Stimulated activated CD8-positive, alpha-beta memory T cell treated with anti-CD3 and anti-CD28 coated beads, Interleukin-2, amount 100 ng/mL, for 48 hours (primary cell): Measurements from ENCODE around the gene TMEM121.

Experiments
- DNase-seq, 2 donors: peaks; one replicate each; pipeline ENCODE4 v3.0.0-alpha.2; 2020; ENCODE audit warnings: low read depth in 2 of 2

TMEM121 gene

DNA sequence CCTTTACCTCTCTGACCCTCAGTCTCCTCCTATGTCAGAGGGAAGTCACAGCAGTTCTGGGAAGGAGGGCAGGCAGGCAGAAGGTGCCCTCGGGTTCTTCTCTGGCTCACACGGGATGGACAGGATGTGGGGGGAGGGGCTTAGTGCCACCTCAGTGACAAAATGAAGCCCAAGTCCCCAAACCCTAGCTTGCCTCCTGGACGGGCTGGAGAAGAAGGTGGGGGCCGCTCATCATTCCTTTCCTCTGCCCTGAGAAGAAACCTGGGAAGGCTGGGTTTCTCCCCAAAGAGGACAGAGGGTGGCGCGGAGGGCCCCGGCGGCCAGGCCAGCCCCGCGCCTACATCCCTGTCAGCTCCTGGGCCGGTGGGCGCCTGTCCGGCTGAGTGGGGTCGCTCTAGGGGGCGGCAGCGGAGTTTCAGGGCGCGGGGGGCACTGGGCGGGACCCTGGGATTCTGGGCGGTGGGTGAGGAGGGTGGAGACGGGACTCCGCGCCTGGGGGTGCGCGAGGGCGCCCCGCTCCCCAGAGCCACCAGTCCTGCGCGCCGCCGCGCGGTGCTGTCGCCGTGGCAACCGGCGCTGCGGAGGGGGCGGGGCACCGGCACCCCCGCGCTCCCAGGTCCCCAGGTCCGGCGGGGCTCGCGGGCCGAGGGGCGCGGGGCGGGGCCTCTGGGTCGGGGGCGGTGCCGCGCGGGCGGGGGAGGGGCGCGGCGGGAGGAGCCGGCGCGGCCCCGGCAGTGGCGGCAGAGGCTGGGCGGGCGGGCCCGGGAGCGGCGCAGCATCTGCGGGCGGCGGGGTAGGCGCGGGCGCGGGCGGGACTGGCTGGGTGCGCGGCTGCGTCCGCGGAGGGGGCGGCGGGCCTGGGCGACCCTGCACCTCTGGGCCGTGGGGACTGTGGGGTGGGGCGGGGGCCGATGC lies at the start of gene TMEM121:
Gene TMEM121, plus strand, starts transcription at position 723 of the 915 bp plus-strand sequence. CDS start 2,252 bp downstream, outside the sequence.
- no peak for DNase-seq

DNA sequence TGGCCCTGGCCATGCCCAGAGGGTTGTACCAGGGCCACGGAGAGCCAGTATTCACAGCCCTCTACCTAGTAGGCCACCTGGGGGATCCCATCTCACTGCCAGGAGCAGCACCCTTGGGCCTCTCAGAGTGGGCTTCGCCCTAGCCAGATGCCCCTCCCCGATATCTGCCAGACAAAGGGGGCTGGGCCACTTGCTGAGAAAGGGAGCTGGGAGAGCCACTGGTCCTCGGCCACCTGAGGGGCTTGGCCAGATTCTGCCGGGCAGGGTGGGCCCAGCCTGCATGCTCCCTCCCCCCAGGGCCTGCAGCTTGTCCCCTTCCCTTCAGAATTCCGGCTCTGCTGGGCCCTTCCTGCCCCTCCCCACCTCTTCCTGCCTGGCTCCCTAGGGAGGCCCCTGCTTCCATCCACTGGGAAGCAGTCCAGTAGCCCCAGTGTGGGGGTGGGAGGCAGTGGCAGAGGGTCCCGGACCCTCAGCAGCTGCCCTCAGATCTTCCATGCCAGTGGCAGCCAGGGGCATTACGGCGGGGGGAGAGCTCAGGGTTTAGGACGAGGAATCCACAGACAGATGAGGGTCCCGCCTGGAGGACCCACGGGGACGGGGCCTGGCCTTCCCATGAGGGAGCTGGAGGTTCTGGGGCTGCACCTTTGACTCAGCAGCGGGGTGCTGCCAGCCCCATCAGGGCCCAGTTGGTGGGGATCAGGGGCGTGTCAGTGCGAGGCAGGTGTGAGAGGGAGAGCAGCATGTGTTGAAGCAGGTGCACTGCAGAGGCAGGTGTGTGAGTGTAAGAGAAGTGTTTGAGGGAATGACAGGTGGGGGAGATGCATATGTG lies 49.3 kb upstream of the TMEM121 start:
- DNase-seq, result no peak

DNA sequence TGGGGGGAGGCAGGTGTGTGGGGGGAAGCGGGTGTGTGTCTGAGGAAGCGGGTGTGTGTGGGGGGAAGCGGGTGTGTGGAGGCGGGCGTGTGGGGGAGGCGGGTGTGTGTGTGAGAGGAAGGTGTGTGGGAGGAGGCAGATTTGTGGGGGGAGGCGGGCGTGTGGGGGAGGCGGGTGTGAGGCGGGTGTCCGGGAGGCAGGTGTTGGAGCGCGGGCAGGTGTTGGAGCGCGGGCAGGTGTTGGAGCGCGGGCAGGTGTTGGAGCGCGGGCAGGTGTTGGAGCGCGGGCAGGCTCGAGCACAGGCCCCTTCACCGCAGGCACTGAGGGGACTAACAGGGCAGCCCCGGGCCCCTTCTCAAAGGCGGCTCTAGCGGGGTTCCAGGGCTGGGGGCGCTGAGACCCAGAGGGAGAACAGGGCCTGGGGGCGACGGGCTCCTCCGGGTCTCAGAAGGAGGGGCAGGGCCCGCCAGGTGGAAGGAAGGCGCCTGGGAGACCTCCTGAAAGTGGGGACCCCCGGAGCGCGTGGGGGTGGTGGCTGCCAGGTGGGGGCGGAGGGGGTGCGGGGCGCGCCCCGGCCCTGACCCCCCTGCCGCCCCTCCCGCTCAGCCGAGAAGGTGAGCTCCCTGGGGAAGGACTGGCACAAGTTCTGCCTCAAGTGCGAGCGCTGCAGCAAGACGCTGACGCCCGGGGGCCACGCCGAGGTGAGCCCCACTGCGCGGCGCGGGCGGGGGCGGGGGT lies 48.6 kb upstream of the TMEM121 start:
- DNase-seq, result no peak

GRCh38 chr14:105478398-105479251 lies 47.8 kb upstream of the TMEM121 start:
- no peak for DNase-seq

- no peak for DNase-seq
Measured at GRCh38 chr14:105479431-105480158, 46.8 kb upstream of the TMEM121 start.

- no peak for DNase-seq
Measured at GRCh38 chr14:105480199-105480746, 46.1 kb upstream of the TMEM121 start.

DNA sequence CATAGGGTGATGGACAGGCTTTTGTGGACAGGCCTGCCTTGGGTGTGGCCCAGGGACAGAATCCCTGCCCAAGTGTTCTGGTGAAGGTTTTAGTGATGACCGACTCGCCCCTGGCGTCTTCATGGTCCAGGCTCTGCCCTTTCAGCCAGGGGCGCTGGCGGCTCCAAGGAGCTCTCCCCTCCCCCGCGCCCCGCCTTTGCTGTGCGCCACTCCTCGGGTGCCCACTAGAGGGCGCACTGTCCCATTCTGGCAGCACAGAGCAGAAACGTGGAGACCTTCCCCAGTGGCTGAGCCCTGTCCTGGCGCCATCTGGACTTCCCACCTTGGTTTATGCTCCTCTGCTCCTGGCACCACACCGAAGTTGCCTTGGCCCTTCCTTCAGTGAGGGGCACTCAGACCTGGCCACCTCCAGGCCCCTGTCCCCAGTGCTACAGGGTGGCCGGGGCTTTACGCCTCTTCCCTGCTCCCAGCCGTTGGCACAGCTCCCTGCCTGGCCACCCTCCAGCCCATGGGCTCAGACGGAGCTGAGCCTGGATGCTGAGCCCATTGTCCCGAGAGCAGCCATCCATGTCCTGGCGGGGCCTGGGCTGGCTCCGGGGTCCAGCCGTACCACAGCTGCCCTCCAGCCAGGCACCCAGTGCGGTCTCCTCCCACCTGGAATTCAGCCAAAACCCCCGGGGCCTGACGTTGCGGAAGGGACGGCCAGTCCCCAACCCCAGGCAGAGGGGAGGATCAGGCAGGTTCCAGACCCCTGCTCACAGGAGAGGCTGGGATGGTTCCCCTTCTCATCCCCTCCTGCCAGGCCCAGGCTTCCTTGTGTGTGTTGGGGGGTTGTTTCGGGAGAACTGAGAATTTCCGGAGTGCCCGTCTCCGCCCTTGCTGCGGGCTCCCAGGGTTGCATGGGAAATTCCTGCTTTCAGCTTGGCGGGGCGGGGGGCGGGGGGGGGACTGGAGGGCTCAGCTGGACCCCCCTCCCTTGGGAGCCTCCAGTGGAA lies 45.3 kb upstream of the TMEM121 start:
- DNase-seq, result peak; percentile 83 to 89

- DNase-seq, result peak; percentile 84 to 86
Measured at GRCh38 chr14:105481886-105482457, 44.4 kb upstream of the TMEM121 start.

GRCh38 chr14:105482486-105483110 lies 43.8 kb upstream of the TMEM121 start:
- no peak for DNase-seq

DNA sequence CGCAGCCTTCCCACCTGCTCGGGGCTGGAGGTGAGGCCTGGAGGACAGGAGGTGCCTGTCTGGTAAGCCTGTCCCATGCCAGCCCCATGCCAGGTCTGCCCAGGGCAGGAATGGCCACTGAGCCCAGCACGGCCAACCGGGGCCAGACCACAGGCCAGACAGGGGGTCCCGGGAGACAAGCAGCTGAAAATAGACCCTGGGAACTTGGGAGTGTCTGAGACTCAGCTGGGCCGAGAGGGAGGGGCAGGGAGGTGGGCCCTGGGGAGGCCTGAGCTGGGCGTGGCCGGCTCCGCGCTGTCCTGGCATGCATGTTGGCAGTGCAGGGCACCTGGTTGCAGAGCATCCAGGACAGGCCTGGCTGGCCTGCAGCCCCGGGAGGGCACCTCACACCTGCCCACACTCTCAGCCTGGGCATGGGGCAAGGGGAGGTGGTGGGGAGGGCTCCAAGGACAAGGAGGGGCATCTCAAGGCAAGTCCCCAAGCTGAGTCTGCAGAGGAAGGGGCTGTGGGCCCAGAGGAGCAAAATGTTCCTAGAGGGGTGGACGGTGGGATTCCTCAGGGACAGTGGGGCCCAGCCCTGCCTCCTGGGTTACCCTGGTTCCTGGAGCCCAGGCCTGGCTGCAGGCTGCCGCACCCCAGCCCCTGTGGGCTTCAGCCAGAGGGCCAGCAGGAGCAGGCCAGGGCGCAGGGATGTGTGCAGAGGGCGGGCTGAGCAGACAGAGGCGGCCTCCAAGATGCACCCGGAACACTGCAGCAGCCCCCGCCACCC lies 42.9 kb upstream of the TMEM121 start:
- no peak for DNase-seq

- no peak for DNase-seq
Measured at GRCh38 chr14:105484069-105484996, 42.0 kb upstream of the TMEM121 start.

GRCh38 chr14:105484997-105485393 lies 41.4 kb upstream of the TMEM121 start:
- DNase-seq, result no peak

GRCh38 chr14:105485739-105486162 lies 40.6 kb upstream of the TMEM121 start:
- peak in 1 of 2 donors; percentile 33 for DNase-seq

DNA sequence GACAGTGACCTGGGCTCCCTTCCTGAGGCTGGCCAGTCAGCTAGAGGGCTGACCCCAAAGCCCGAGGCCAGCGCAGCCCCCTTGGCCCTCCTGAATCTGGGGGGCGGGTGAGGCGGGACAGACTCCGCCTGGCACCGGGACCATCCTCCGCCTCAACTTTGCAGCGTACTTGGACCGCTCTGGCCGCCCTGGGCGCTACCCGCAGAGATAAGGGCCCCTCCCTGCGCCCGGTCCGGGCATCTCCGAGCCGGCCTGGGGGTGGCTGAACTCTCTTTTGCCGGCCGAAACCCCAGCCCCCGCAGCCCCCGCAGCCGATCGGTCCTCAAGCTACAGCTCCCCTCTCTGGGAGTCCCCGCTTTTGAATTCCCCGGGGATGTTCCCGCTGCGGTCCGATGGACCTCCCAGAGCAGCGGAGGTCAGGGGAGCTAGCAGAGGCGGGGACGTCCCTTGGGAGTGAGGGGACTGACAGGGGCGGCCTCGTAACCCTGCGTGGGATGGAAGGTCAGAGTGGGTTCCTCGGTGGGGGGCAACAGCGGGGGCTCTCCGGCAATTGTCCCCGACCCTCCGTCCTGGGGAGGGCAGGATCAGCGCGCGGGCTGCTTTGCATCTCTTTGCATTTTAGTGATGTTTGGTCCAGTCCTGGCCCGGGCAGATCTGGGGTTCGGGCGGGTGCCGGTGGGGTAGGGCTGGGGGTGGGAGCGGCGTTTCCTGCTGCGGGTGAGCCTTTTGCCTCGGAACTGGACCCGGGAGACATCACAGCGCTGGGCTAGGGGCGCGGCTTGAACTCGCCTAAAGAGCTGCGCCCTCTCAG lies 40.0 kb upstream of the TMEM121 start, which contains the start of gene CRIP1:
Gene CRIP1, plus strand, starts transcription at position 724 of the 811 bp plus-strand sequence. CDS start 374 bp downstream, outside the sequence.
- DNase-seq, result no peak

- DNase-seq, result peak; percentile 40 to 58
Measured at GRCh38 chr14:105486974-105487448, 39.4 kb upstream of the TMEM121 start.
